Amniotic epithelial cell (primary cell): ENCODE data around the gene GAK.
"Not testable (repeated sequence)": the region's sequence is repeated elsewhere in the genome, so short reads cannot be mapped to it uniquely, and the experiment has no call there.

Experiments
- DNase-seq: peaks from one replicate; pipeline ENCODE4 v3.0.0-alpha.2; 2010; ENCODE audit warnings: low read depth

GAK gene

DNA sequence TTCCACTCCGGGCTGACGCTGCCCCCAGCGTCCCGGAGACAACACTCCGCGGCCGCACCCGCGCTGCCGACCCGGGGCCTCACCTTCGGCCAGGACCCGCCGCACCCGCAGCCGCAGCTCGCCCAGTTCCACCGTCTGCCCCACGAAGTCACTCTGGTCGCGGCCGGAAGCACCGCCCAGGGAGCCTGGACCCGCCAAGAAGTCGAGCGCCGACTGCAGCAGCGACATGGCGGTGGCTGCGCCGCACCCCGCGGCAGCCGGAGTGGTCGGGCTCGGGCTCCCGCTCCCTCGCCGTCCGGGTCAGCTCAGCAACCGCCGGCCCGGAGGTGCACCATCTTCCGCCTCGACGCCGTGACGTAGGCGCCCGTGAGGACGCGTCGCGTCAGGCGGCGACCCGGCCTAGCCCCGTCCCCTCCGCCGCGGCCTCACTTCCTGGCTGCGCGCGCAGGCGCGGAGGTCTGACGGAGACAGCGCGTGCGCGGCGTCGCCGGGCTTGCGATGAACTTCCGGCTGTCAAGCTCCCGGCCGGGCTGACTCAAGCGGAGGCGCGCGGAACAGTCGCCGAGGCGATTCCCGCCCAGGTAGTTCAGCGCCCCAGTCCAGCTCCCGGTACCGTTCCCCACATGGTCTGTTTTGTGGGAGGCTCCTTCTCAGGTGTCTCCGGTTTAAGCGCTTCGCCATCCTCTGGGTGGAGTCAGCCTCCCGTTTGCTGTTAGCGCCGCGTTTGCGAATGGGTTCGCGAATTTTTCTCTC, at the start of gene GAK, which contains the start of gene TMEM175:
Gene GAK, minus strand, starts transcription at position 357 of the 753 bp plus-strand sequence. Its CDS starts 129 bp downstream, at position 228.
Gene TMEM175, plus strand, starts transcription at position 501 of the 753 bp plus-strand sequence. CDS start 15,280 bp downstream, outside the sequence.
- peak; percentile 91 for DNase-seq

DNA sequence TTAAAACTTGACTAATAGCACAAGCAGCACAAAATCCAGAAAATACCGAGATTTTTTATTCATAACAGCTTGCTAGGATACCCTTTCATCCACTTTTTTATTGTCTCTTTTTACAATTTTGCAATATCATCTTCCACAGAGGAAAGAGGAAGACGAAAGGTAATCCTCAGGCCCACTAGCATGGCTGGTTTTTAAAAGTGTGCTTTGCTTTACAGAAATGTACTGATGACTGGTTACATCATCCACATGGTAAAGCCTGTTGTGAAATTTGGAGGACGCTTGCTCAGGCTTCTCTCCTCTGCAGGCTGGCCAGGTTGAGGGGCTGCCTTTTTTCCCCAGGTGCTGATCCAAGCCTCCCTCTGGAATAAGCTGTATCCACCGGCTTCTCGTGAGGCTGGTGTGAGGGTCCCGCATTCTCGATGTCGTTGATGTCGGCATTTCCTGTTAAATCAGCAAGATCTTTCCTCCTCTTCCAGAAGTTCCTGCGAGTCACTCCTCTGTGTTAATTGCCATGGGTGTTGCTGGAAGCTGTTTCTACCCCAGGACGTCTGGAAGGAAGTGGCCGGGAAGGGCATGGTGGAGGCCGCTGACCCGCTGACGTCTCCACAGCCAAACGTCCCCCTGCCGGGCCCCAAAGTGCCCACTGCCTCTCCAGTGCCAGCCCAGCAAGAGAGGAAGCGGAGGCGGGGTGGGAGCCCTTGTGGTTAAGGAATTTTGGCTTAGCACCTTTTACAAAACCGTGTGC, 47.0 kb upstream of the GAK start:
- DNase-seq: peak; percentile 78

DNA sequence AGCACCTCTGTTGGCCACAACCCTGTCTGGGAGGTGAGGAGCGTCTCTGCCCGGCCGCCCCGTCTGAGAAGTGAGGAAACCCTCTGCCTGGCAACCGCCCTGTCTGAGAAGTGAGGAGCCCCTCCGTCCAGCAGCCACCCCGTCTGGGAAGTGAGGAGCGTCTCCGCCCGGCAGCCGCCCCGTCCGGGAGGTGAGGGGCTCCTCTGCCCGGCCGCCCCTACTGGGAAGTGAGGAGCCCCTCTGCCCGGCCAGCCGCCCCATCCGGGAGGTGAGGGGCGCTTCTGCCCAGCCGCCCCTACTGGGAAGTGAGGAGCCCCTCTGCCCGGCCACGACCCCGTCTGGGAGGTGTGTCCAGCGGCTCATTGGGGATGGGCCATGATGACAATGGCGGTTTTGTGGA, 43.9 kb upstream of the GAK start:
- DNase-seq: not testable (repeated sequence)

DNA sequence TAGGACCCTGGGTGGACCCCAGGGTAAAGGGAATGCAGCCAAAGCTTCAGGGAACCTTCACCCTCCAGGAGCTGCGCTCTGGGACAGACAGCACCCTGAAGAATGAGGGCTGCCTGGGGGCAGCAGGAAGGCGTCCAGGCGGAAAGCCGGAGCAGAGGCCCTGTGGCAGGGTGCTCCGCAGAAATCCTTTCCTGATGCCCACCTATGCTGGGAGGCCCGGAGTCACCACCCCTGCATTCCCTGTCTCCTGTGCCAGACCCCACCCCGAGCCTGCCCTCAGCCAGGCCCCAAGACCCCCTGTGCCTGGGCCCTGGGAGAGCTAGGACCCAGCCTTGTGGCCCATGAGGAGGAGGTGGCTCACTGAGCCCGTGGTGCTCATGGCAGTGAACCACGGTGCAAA, 42.6 kb upstream of the GAK start:
- no peak for DNase-seq

DNA sequence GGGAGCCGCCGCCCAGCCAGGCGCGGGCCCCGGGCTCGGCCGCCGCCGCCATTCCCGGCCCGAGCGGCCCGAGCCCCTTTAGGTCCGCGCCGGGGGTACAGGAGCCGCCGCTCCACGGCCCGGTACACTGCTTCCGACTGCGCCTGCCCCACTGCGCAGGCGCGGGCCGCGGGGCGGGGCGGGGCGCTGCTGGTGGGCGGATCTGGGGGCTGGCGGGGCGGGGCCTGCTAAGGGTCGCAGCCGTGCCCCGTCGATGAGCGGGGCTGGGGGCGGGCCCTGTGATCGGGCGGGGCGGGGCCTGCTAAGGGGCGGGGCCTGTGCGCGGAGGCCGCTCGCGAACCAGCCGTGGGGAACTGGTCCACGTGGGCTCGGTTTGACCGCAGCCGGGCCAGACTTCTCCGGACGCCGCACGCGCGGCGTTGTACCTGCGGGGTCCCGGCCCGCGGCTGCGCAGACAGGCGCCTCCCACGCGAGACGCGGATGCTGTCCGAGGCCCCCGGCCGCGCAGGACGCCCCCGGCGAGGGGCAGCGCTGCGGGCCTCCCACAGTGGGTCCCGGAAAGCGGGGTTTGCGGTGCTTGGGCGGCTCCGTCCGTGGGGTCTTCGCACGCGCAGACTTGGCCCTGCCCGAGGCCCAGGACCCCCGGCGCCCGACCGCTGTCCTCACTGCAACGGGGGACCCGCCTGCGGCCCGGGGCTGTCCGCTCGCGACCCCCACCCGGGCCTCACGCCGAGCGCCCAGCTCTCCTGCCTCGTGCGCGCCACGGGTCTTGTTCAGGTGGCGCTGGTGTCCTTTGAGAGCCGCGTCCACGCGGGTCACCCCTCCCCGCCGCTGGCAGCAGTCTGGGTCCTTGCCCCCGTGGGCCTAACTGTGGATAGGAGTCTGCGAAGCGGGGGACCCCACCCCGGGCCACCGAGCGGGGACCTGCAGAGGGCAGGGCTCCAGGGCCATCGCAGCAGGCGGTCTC, 41.6 kb upstream of the GAK start, which contains the start of gene DGKQ:
Gene DGKQ, minus strand, starts transcription at position 139 of the 967 bp plus-strand sequence. Its CDS starts 87 bp downstream, at position 52.
- DNase-seq: peak; percentile 70

DNA sequence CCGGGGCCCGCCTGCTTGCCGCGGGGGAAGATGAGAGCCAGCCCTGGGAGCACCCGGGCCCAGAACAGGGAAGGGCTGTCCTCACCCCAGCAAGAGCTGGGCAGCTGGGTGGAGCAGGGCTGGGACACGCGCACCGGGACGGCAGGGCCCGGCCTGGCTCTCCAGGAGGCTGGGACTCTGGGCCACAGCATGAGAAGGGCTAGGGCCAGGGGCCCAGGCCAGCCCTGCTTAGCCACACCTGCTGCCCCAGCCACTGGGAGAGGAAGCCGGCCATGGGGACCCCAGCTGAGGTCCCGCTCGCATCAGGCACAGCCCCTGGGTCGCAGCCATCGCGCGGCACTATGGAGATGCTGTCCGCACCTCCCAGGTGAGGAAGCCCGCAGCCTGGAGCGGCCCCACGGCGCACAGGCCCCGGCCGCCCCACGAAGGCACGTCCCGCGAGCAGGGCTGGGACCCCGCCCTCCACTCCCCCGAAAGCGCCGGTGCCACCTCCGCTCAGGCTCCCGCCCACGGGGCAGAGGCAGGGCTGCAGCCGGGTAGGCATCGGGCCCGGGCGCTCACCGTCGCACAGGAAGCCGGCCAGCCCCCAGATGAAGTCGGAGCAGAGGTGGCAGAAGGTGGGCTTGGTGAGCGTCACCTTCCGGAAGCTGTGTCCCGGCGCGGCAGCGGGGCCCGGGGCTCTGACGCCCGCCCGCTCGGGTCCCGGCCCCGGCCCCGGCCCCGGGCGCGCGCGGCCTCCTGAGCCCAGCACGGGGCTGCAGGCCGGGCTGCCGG, 40.7 kb upstream of the GAK start:
- DNase-seq: no peak

DNA sequence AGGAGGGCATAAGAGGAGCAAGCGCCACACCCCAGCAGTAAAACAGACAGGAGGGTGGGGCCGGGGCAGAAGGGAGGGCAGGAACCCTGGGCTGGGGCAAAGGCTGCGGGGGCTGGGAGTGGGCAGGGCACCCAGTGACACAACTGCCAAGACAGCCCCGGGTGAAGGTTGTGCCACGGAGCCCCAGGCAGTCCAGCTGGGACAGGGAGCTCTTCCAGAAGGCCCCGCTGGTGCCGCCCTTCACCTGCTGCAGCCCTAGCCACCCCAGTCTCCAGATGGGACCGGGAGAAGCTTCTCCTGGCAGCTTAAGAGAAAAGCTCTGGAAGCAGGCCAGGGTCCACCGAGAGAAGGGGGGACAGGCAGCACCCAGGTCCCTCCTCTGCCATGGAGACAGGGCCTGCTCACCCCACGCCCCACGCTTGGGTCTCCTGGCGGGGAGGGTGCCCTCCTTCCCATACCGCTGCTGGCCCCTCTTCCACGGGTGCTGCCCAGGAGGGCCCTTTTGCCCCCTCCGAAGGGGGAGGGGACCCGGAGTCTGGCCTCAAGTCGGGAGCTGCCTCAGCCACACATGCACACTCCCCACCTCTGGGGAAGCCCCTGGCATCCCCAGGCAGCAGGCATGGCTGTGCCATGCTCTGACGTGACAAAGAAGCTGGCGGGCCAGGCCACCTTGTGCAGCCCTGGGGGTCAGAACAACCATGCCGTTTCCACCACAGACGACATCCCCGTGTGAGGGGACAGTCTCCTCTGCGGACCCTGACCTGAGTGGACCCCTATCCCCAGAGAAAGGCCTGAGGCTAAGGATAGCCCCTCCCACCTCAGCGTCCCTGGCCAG, 39.8 kb upstream of the GAK start:
- no peak for DNase-seq

DNA sequence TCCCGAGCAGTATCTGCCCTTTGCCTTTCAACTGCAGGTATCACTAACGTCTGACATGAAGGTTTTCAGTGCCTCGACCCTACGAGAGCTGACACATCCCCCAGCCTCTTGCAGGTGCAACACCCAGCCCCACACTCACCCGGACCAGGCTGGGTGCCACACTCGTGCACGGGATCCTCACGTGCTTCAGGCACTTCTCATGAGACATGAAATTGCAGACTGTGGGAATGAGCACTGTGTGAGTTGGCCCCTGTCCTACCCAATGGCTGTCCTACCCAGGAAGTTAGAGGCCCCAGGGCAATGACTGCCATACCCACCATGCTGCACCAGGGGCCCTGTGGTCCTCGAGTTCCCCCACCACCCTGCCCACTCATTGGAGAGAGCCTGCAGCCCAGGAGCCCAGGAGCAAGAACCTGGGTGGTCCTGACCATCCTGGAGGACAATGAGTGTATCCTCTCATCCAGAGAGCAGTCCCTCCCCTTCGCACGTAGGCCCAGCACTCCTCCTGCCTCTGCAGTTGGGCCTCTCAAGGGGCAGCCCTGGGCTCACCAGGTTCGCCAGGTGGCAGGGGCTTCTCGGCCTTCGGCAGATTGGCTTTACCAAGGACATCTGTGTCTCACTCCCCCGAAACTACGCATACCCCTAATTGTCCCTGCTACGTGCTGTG, 38.9 kb upstream of the GAK start:
- no peak for DNase-seq

DNA sequence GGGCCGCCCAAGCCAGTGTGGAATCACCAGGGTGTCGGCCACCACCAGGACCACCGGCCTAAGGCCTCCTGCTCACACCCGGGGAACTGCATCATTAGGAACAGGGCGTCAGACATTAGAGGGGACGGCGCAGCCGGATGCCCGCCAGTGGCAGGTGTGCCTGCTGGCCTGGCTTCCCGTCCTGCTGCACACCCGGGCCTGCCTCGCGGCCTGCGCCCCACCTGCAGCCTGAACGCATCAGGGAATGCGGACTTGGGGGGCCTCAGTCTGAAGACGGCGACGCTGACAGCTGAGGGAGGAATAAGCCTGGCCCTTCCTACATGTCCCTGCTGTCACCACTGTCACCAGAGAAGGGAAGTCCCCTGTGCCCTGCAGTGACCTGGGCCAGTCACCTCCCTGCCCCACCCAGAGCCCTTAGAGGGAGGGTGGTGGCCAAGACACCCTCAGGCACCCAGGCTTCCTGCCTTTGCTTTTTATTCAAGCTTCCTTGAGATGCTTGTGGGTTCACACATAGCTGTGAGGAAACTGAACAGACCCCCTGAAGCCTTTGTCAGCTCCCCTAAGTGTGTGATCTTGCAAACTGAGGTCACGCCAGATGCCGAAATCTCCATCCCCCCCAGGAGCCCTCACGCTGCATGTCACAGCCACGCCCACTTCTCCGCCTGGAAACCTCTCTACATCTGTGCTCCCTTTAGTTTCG, 38.1 kb upstream of the GAK start:
- no peak for DNase-seq

DNA sequence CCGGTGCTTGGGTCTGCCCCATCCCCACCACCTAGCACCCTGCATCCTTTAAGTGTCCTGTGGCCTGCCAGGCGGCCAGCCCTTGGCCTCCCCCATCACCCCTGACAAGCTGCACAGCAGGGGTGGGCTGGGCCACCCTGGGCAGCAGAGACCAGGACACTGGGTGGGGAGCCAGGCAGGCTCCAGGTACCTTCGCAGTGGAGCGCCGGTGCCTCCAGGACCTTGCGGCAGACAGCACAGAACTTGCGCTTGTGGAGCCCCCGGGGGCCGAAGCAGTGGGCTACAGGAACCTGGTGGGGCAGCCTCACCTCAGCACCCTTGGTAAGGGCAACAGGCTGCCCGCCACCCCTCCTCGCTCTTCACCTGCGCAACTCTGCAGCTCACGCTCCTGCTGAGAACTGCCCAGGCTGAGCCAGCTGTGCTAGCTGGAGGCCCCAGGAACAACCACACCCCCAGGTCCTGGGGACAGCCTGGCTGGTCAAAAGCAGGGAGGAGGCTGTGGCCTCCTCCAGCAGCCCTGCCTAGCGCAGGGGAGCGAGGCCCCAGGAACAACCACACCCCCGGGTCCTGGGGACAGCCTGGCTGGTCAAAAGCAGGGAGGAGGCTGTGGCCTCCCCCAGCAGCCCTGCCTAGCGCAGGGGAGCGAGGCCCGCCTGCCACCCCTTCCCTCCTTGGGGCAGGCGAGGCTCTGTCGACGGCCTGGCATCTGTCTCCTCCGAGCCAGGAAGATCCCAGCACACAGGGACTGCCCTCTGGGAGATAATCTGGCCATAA, 36.7 kb upstream of the GAK start:
- DNase-seq: no peak

DNA sequence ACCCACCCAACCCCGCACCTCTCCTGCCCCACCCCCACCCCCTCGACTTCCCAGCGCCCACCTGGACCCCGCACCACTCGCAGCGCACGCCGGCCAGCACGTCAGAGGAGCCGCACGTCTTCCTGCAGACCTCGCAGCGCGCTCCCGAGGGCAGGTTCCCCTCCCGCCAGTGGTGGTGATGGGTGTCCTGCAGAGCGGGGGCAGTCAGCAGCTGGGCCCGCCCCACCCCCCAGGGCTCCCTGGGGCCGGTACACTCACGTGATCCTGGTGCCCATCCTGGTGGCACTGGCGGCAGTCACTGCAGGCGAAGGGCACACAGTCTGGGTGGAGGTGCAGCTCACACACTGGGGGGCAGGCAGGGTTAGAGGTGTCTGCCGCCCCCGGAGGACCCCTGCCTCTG, 36.1 kb upstream of the GAK start:
- DNase-seq: no peak

DNA sequence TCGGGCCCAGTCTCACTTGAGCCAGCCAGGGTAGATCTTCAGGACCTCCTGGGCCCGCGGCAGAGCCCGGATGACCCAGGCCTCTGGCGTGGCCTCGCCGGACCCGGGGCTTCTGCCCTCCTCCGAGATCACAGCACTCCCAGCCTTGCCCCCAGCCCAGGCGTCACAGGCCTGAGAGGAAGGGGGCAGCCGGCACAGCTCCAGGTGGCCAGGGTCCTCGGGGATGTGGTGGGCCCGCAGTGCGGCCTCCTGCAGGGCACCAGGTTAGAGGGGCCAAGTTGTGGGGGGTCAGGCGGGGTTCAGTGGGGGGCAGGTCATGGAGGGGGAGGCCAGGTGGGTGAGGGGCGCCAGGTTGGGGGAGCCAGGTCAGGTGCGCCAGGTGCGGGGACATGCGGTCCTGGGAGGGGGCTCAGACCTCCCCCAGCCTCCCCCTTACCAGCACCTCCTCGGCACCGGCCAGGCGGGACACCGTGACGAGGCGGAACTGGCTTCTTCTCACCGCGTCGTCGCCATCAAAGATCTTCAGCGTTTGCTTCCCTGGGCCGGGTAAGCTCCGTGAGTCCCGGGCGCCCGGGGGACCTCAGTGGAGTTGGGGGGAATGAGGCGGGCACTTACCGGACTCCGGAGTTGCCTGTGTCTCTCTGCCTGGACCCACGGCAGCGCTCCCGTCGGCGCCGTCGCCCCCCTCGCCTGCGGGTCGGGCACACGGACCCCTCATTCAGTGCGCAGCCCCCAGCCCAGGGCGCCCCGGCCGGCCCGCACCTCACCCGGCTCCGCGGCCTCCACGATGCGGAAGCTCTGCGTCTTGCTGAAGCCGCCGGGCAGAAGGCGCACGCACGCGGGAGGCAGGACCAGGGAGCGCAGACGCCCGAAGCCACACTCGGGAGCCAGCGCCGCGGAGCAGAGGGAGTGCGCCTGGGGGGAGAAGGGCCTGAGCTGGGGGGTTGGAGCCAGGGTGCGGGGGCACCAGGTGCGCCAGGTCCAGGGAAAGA, 35.3 kb upstream of the GAK start:
- peak; percentile 8 for DNase-seq

DNA sequence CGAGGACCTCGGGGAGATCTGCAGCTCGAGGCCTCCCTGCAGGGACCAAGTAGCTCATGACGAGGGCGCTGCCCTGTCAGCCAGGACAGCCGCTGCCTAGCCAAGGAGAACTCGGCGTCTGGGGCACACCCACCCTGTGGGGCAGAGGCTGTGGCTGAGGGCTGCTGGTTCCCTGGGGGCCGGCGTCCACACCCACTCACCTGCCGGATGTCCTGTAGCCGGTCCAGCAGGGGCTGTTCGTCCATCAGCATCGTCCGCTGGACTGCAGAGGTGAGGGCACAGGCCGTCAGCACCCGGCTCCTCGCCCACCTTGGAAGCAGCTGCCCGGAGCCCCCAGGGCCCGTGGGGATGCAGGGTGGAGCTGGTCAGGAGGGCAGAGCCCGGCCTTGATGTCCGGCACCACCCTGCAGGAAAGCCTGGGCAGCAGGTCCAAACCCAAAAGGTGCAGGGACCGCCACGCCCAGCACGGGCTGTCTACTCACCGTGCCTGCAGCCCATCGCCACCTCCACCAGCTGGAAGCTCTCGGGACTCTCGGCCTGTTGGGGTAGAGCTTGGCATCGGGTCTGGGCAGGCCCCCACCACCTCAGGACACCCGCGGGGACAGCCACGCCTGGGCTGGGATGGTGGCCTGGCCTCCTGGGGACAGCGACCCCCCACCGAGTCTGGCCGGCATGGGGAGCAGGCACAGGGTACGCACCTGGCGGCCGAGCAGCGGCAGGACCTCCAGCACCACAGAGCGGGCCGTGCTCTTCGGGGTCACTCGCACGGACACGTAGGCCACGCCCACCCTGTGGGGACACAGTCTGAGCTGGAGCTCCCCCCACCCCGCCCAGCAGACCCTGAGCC, 34.4 kb upstream of the GAK start:
- DNase-seq: no peak

DNA sequence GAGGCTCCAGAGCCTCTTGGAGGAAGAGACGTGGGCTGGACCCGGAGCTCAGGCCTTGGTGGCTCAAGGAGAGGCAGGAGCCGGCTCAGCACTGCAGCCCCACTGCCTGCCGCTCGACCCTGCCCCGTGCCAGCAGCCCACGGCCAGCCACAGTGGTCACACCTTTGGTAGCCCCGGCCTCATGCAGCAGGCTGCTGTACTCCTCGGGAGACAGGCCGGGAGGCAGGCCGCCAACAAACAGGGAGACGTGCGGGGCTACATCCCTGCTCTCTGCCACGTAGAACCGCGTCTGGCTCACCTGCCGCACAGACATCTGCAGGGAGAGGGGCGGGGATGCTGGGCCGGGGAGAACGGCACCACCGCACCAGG, 33.6 kb upstream of the GAK start:
- no peak for DNase-seq

DNA sequence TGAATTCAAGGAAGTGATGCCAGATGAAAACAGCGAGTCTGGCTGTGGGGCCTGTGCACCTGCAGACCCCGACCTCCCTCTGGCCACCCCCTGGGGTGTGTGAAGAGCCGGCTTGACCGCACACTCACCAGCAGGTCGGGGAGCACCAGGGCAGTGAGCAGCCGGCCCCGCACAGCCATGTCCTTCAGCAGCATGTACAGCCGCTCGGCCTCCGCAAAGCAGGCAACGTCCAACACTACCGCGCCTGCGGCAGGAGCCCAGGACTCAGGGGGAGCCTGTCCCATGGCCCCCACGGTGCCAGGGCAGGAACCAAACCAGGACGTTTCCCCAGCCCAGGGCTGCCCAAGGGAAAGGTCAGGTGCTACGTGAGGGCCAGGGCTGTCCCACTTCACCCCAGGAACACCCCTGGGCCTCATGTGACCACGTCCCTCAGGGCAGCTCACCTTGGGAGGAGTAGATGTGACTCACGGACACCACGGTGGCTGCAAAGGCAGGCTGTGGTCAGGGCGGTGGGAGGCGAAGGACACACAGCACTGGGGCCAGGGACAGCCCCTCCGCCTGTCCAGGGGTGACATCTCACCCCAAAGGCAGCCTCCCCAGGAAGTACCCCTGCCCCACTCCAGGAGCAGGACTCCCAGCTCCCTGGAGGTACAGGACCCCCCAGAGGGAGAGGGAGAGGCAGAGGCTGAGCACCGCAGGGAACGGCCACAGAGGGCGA, 33.1 kb upstream of the GAK start:
- no peak for DNase-seq
